Right renal cortex interstitium (tissue), 3 donors: Measurements from ENCODE around the gene BIRC7. TPM values are rescaled to one million over a fixed set of nuclear protein-coding genes. Genes with fewer than 3 reads are reported as not detected.

Source experiments
- polyA plus RNA-seq, 3 donors: library from polyadenylated mRNA; unstranded; fragments of 120-200 nt; gene quantifications; one replicate each; pipeline ENCODE4 v1.2.1, GENCODE V29; 2013; ENCODE audit not compliant: insufficient read length in 3 of 3

The BIRC7 gene
- polyA plus RNA-seq, 3 donors: 0.42 to 1.9 (median 1.3) TPM

Other genes with a start within 250 kb of the BIRC7 start
- gene BHLHE23, start 228.9 kb upstream of the BIRC7 start, polyA plus RNA-seq: not detected
- gene YTHDF1, start 19.8 kb upstream of the BIRC7 start, polyA plus RNA-seq: 10 to 100 TPM; 41.2 to 44.3 (median 42.2) TPM
- gene NKAIN4, start 18.6 kb downstream of the BIRC7 start, polyA plus RNA-seq: 10 to 100 TPM; 21.1 to 27.0 (median 22.7) TPM
- gene ARFGAP1, start 36.9 kb downstream of the BIRC7 start, polyA plus RNA-seq: 10 to 100 TPM; 51.6 to 53.4 (median 52.9) TPM
- under 1 TPM; 0.42 to 0.65 (median 0.46) TPM for gene COL20A1, start 57.3 kb downstream of the BIRC7 start, polyA plus RNA-seq
- 1 to 10 TPM; 5.0 to 8.1 (median 6.8) TPM for gene CHRNA4, start 125.4 kb downstream of the BIRC7 start, polyA plus RNA-seq
- gene KCNQ2, start 236.8 kb downstream of the BIRC7 start, polyA plus RNA-seq: 1 to 10 TPM; 3.9 to 6.1 (median 4.9) TPM